Breast epithelium (tissue), 3 donors: ENCODE results near the gene RAI1.

Experiments used
- POLR2A ChIP-seq: fragments of 450-650 bp; IDR thresholded peaks from one replicate; pipeline ENCODE4 v1.6.1; 2016; ENCODE audit warnings: antibody characterized with exemption, mild to moderate bottlenecking, moderate library complexity
- TF ChIP-seq, protein P1 (sequence below), 3 donors: fragments of 450-650 bp; IDR thresholded peaks; one replicate each; pipeline ENCODE4 v1.5.1; 2016 to 2017; ENCODE audit warnings: antibody characterized with exemption in 3 of 3, mild to moderate bottlenecking in 3 of 3, moderate library complexity in 3 of 3

DNA sequence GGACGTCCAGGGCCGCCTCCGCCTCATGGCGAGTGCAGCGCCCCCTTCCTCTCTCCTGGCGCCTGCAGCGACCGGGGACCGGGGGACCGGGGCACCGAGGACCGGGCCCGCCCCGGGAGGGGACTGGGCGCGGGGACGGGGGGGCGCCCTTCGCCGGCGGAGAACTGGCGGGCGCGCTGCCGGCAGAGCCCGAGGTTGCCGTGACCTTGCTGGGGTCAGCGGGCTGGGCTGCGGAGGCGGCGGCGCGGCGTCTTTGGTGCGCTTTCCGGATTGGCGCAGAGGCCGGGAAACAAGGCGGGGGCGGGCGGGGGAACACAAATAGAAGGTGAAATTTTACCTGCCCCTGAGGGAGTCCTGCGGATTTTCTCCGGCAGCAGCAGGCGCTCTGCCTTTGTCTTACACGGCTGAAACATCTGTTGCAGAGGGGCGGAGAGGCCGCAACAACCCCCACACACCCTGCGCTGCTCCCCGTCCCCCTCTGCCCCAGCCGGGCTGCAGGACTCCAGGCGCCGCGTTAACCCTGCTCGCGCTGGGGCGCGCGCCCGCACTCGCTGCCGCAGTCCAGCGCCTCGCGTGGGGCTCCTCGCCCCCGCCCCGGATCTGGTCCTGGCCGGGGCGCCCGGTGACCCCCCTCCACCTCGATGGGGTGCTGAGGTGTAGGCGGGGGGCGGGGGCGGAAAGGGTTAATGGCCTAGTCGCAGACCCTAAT, 102.0 kb downstream of the RAI1 start:
- TF ChIP-seq, protein P1, sequence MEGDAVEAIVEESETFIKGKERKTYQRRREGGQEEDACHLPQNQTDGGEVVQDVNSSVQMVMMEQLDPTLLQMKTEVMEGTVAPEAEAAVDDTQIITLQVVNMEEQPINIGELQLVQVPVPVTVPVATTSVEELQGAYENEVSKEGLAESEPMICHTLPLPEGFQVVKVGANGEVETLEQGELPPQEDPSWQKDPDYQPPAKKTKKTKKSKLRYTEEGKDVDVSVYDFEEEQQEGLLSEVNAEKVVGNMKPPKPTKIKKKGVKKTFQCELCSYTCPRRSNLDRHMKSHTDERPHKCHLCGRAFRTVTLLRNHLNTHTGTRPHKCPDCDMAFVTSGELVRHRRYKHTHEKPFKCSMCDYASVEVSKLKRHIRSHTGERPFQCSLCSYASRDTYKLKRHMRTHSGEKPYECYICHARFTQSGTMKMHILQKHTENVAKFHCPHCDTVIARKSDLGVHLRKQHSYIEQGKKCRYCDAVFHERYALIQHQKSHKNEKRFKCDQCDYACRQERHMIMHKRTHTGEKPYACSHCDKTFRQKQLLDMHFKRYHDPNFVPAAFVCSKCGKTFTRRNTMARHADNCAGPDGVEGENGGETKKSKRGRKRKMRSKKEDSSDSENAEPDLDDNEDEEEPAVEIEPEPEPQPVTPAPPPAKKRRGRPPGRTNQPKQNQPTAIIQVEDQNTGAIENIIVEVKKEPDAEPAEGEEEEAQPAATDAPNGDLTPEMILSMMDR (IDR thresholded peaks at IDR 0.05): no peak
- no peak for TF ChIP-seq POLR2A
